Omental fat pad (tissue), 4 donors: Measurements from ENCODE around the gene SFRP5. TPM values are rescaled to one million over a fixed set of nuclear protein-coding genes. Genes with fewer than 3 reads are reported as not detected.

Source experiments
- ATAC-seq: fragments of 150-250 bp; one replicate; pipeline ENCODE4 v1.9.1; 2016; ENCODE audit warnings: mild to moderate bottlenecking, moderate library complexity; ENCODE audit not compliant: low FRiP score
- DNase-seq: peaks from one replicate; pipeline ENCODE4 v3.0.0-alpha.2; 2019; ENCODE audit warnings: low spot score
- total RNA-seq, 4 donors: library from RNA; depleted of rRNA; stranded (reverse); fragments of >200 nt; gene quantifications; one replicate each; pipeline ENCODE4 v1.1.0, GENCODE V29; 2016
- TF ChIP-seq, protein P1 (sequence below), 3 donors: fragments of 450-650 bp; IDR thresholded peaks; one replicate each; pipeline ENCODE4 v1.5.1; 2016 to 2017; ENCODE audit warnings: antibody characterized with exemption in 3 of 3, mild to moderate bottlenecking in 3 of 3, moderate library complexity in 2 of 3

The SFRP5 gene
- total RNA-seq, 4 donors from 2014 or later: 0.56 to 4.1 (median 0.60) TPM; not detected in 1

- DNase-seq: no peak
- TF ChIP-seq, protein P1, sequence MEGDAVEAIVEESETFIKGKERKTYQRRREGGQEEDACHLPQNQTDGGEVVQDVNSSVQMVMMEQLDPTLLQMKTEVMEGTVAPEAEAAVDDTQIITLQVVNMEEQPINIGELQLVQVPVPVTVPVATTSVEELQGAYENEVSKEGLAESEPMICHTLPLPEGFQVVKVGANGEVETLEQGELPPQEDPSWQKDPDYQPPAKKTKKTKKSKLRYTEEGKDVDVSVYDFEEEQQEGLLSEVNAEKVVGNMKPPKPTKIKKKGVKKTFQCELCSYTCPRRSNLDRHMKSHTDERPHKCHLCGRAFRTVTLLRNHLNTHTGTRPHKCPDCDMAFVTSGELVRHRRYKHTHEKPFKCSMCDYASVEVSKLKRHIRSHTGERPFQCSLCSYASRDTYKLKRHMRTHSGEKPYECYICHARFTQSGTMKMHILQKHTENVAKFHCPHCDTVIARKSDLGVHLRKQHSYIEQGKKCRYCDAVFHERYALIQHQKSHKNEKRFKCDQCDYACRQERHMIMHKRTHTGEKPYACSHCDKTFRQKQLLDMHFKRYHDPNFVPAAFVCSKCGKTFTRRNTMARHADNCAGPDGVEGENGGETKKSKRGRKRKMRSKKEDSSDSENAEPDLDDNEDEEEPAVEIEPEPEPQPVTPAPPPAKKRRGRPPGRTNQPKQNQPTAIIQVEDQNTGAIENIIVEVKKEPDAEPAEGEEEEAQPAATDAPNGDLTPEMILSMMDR (IDR thresholded peaks at IDR 0.05): no peak
- no peak for ATAC-seq
Measured at GRCh38 chr10:97779975-97780374, 8.2 kb upstream of the SFRP5 start.

GRCh38 chr10:97779492-97779891, 7.7 kb upstream of the SFRP5 start:
- DNase-seq: no peak
- ATAC-seq: no peak
- TF ChIP-seq, protein P1 (IDR thresholded peaks at IDR 0.05): no peak

DNA sequence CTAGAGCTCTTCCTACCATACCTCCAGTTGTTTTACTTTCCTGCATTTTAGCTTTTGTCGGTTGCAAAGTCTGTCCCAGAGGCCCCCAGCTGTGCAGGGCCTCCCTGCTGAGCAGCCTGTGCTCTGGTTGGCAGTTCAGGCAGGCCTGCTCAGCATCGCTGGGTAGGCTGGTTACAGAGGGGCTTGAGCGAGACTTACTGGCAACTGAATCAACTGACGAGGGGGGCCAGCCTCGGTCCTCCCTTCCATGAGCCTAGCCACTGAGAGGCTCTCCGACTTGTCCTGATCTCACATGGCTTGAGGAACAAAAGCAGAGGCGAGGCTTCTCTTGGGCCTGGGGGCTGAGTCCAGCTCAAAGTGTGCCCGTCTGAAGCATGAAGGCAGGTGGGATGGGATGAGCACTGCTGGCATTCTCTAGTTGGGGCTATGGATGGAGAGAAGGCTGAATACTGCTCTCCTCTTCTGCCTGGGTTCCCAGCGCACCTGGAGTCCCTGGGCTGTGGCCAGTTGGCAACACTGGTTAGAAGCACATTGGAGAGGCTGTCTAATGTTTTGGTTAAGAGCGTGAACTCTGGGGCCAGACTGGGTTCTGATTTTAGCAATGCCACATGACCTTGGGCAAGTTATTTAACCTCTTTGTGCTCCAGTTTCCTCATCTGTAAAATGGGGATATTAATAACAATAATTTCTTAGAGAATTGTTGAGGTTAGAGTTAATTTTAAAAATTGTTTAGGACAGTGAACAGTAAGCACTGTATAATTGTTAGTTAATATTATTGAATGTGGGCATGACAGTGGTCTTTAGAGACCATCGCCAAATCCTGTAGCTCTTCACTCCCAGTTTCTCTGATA, 6.9 kb upstream of the SFRP5 start:
- DNase-seq (no peak), ATAC-seq (no peak)
- TF ChIP-seq, protein P1 (IDR thresholded peaks at IDR 0.05): no peak

GRCh38 chr10:97777143-97777542, 5.3 kb upstream of the SFRP5 start:
- DNase-seq: no peak
- TF ChIP-seq, protein P1 (IDR thresholded peaks at IDR 0.05): no peak
- no peak for ATAC-seq

- DNase-seq: no peak
- no peak for ATAC-seq
- TF ChIP-seq, protein P1 (IDR thresholded peaks at IDR 0.05): no peak
Measured at GRCh38 chr10:97774811-97775294, 3.1 kb upstream of the SFRP5 start.

DNA sequence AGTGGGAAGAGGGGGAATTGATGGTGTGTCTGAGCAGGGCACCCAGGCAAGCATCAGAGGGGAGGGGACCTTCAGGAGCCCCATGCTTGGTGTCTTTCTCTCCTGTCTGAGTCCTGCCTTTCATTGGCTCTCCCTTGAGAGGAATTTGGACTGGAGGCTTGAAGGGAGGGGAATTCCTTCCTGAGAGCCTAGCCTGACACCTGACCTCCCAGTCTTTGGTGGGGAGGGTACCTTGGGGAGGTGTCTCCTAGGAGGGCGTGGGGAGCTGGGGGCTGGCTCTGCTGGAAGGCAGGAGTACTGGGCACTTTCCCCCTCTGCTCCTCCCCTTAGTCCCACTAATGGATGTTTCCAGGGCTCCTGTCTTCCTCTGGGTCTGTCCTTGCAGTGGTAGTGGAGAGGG, 1.3 kb upstream of the SFRP5 start:
- ATAC-seq (no peak), DNase-seq (no peak)
- TF ChIP-seq, protein P1 (IDR thresholded peaks at IDR 0.05): no peak
